GM12891 (cell line): ENCODE results near the gene PRIMA1.

Experiments
- DNase-seq: peaks from one replicate; pipeline ENCODE4 v3.0.0; 2011; ENCODE audit warnings: low spot score; ENCODE audit not compliant: insufficient read length
- FAIRE-seq: peaks from 2 replicates; lab custom pipeline; 2011; peaks lifted over from hg19 to GRCh38; lab: Jason Lieb, UNC
- PAX5 ChIP-seq: IDR thresholded peaks from 2 replicates; pipeline ENCODE4 v1.6.1; 2011; ENCODE audit warnings: low read length, moderate library complexity, mild to moderate bottlenecking; ENCODE audit not compliant: insufficient read depth, severe bottlenecking
- POLR2A ChIP-seq: IDR thresholded peaks from 2 replicates; pipeline ENCODE4 v1.6.1; 2011; ENCODE audit warnings: low read depth, low read length, control low read depth
- POLR2AphosphoS5 ChIP-seq: IDR thresholded peaks from 2 replicates; pipeline ENCODE4 v1.6.1; 2011; ENCODE audit warnings: low read depth, low read length, control low read depth
- POU2F2 ChIP-seq: IDR thresholded peaks from 2 replicates; pipeline ENCODE4 v1.6.1; 2011; ENCODE audit warnings: low read depth, mild to moderate bottlenecking, control low read depth, low read length, moderate library complexity
- SPI1 ChIP-seq: IDR thresholded peaks from 2 replicates; pipeline ENCODE4 v1.6.1; 2011; ENCODE audit warnings: low read depth, low read length, control low read depth
- TAF1 ChIP-seq: IDR thresholded peaks from 2 replicates; pipeline ENCODE4 v1.6.1; 2011; ENCODE audit warnings: low read depth, low read length, control low read depth

The PRIMA1 gene

GRCh38 chr14:93688820-93689219 lies 99.5 kb downstream of the PRIMA1 start:
- no peak for DNase-seq
- no peak for TF ChIP-seq POLR2A
- no peak for TF ChIP-seq TAF1
- TF ChIP-seq SPI1 = no peak
- TF ChIP-seq POU2F2 = no peak
- TF ChIP-seq POLR2AphosphoS5 = no peak
- no peak for TF ChIP-seq PAX5
- no peak for FAIRE-seq

GRCh38 chr14:93688239-93688666 lies 100.0 kb downstream of the PRIMA1 start:
- TF ChIP-seq POLR2AphosphoS5 (no peak), POLR2A (no peak), TAF1 (no peak), PAX5 (no peak), POU2F2 (no peak), SPI1 (no peak)
- DNase-seq (no peak), FAIRE-seq (no peak)

GRCh38 chr14:93686268-93686667 lies 102.0 kb downstream of the PRIMA1 start:
- no peak for TF ChIP-seq SPI1
- FAIRE-seq = no peak
- no peak for DNase-seq

GRCh38 chr14:93685121-93685895 lies 103.0 kb downstream of the PRIMA1 start:
- no peak for FAIRE-seq
- no peak for DNase-seq
- no peak for TF ChIP-seq POU2F2
- no peak for TF ChIP-seq SPI1
- TF ChIP-seq TAF1 = no peak
- TF ChIP-seq POLR2AphosphoS5 = no peak
- TF ChIP-seq POLR2A = no peak
- no peak for TF ChIP-seq PAX5

- DNase-seq (no peak), FAIRE-seq (no peak)
- no peak for TF ChIP-seq TAF1
Observed at GRCh38 chr14:93683226-93683625, 105.1 kb downstream of the PRIMA1 start.

GRCh38 chr14:93682459-93682858 lies 105.8 kb downstream of the PRIMA1 start:
- no peak for FAIRE-seq
- no peak for DNase-seq
- TF ChIP-seq POU2F2 (no peak), SPI1 (no peak), PAX5 (no peak), TAF1 (no peak)

GRCh38 chr14:93676416-93676958 lies 111.8 kb downstream of the PRIMA1 start:
- DNase-seq = no peak
- FAIRE-seq = no peak
- TF ChIP-seq POLR2AphosphoS5 (no peak), POLR2A (no peak), TAF1 (no peak), PAX5 (no peak), POU2F2 (no peak), SPI1 (no peak)

- no peak for FAIRE-seq
- TF ChIP-seq PAX5 = no peak
- no peak for TF ChIP-seq POU2F2
- no peak for TF ChIP-seq TAF1
- no peak for TF ChIP-seq SPI1
- TF ChIP-seq POLR2AphosphoS5 = no peak
- TF ChIP-seq POLR2A = no peak
- DNase-seq = no peak
Observed at GRCh38 chr14:93675651-93676050, 112.6 kb downstream of the PRIMA1 start.

- FAIRE-seq (no peak), DNase-seq (no peak)
- no peak for TF ChIP-seq PAX5
- no peak for TF ChIP-seq POU2F2
- no peak for TF ChIP-seq SPI1
- TF ChIP-seq POLR2A = no peak
- no peak for TF ChIP-seq POLR2AphosphoS5
- no peak for TF ChIP-seq TAF1
Observed at GRCh38 chr14:93674343-93674742, 113.9 kb downstream of the PRIMA1 start.

GRCh38 chr14:93669632-93670031 lies 118.7 kb downstream of the PRIMA1 start:
- no peak for FAIRE-seq
- TF ChIP-seq POLR2A (no peak), POLR2AphosphoS5 (no peak), SPI1 (no peak), PAX5 (no peak), POU2F2 (no peak)

More at GRCh38 chr14:93669632-93670031, 118.7 kb downstream of the PRIMA1 start:
- DNase-seq = no peak
